GM21526 (cell line): Measurements from ENCODE around the gene SPATA13.

Experiments used
- ATAC-seq: cut with Tn5 transposase; IDR thresholded peaks from one replicate; pipeline ENCODE4 v1.9.1; 2021; ENCODE audit warnings: moderate library complexity; ENCODE audit not compliant: unreplicated experiment, low FRiP score

The SPATA13 gene

GRCh38 chr13:24243302-24243701, 82.8 kb downstream of the SPATA13 start:
- no peak for ATAC-seq

- no peak for ATAC-seq
Observed at GRCh38 chr13:24244802-24245201, 84.3 kb downstream of the SPATA13 start.

GRCh38 chr13:24247016-24247415, 86.5 kb downstream of the SPATA13 start:
- no peak for ATAC-seq

GRCh38 chr13:24249624-24250023, 89.1 kb downstream of the SPATA13 start:
- ATAC-seq: no peak

GRCh38 chr13:24250376-24251057, 90.0 kb downstream of the SPATA13 start:
- no peak for ATAC-seq

- no peak for ATAC-seq
Observed at GRCh38 chr13:24251525-24251924, 91.0 kb downstream of the SPATA13 start.

- ATAC-seq: no peak
Observed at GRCh38 chr13:24252136-24252535, 91.6 kb downstream of the SPATA13 start.

GRCh38 chr13:24253520-24254145, 93.1 kb downstream of the SPATA13 start:
- no peak for ATAC-seq

GRCh38 chr13:24254146-24254841, 93.8 kb downstream of the SPATA13 start:
- no peak for ATAC-seq

- ATAC-seq: no peak
Observed at GRCh38 chr13:24257497-24257896, 97.0 kb downstream of the SPATA13 start.

- ATAC-seq: no peak
Observed at GRCh38 chr13:24261566-24261965, 101.0 kb downstream of the SPATA13 start.

GRCh38 chr13:24263632-24264031, 103.1 kb downstream of the SPATA13 start:
- no peak for ATAC-seq

- ATAC-seq: no peak
Observed at GRCh38 chr13:24264976-24265375, 104.5 kb downstream of the SPATA13 start.

- ATAC-seq: no peak
Observed at GRCh38 chr13:24265453-24265852, 104.9 kb downstream of the SPATA13 start.

- ATAC-seq: no peak
Observed at GRCh38 chr13:24267274-24267673, 106.8 kb downstream of the SPATA13 start.

GRCh38 chr13:24267801-24268200, 107.3 kb downstream of the SPATA13 start:
- ATAC-seq: no peak

GRCh38 chr13:24269821-24270220, 109.3 kb downstream of the SPATA13 start:
- ATAC-seq: no peak

- ATAC-seq: peak; percentile 60
Observed at GRCh38 chr13:24270639-24271141, 110.2 kb downstream of the SPATA13 start.

- no peak for ATAC-seq
Observed at GRCh38 chr13:24271231-24271600, 110.7 kb downstream of the SPATA13 start.

GRCh38 chr13:24271601-24272451, 111.3 kb downstream of the SPATA13 start:
- ATAC-seq: peak; percentile 44
